GM12891 (cell line): Measurements from ENCODE around the gene NSD1.

Source experiments
- PAX5 ChIP-seq: IDR thresholded peaks from 2 replicates; pipeline ENCODE4 v1.6.1; 2011; ENCODE audit warnings: low read length, moderate library complexity, mild to moderate bottlenecking; ENCODE audit not compliant: insufficient read depth, severe bottlenecking
- POLR2AphosphoS5 ChIP-seq: IDR thresholded peaks from 2 replicates; pipeline ENCODE4 v1.6.1; 2011; ENCODE audit warnings: low read depth, low read length, control low read depth
- SPI1 ChIP-seq: IDR thresholded peaks from 2 replicates; pipeline ENCODE4 v1.6.1; 2011; ENCODE audit warnings: low read depth, low read length, control low read depth

- TF ChIP-seq POLR2AphosphoS5 (peak; percentile 55), SPI1 (no peak), PAX5 (no peak)
Measured at GRCh38 chr5:177306674-177307543, 173.3 kb downstream of the NSD1 start.
